A673 (cell line): Measurements from ENCODE around the gene TMEM263. TPM values are rescaled to one million over a fixed set of nuclear protein-coding genes. Genes with fewer than 3 reads are reported as not detected.

Experiments
- BruUV-seq: library from RNA; stranded (reverse); fragments of 400-500 nt; replicated peaks from 2 replicates; lab custom pipeline; 2021; lab: Mats Ljungman, UMichigan
- CTCF ChIA-PET: fragments of 300-600 bp; sonication (Branson Sonifier 250); formaldehyde crosslinking; loops from one replicate; lab custom pipeline; 2022; ENCODE audit warnings: antibody characterized with exemption; lab: Charles Lee
- POLR2A ChIA-PET: fragments of 300-600 bp; sonication (Branson Sonifier 250); formaldehyde crosslinking; loops from one replicate; lab custom pipeline; 2022; ENCODE audit warnings: antibody characterized with exemption; ENCODE audit not compliant: low non-redundant PET; lab: Charles Lee
- DNase-seq: peaks from one replicate; pipeline ENCODE4 v3.0.0-alpha.2; 2015; ENCODE audit warnings: low spot score
- H3K27ac ChIP-seq: fragments of 200-600 bp; sonication (generic); 2 replicates; pipeline ENCODE4 v1.5.1; 2016; ENCODE audit warnings: mixed run types, low read depth, mild to moderate bottlenecking, mixed read lengths, antibody characterized with exemption, low read length; ENCODE audit not compliant: poor library complexity, severe bottlenecking
- H3K27me3 ChIP-seq: fragments of 200-600 bp; sonication (generic); replicated peaks from 2 replicates; pipeline ENCODE4 v1.6.1; 2017; ENCODE audit warnings: mixed run types, low read depth, mild to moderate bottlenecking, mixed read lengths, antibody characterized with exemption, low read length; ENCODE audit not compliant: insufficient read depth, poor library complexity
- H3K36me3 ChIP-seq: fragments of 200-600 bp; sonication (generic); 2 replicates; pipeline ENCODE4 v1.6.1; 2016; ENCODE audit warnings: mixed run types, mild to moderate bottlenecking, mixed read lengths, antibody characterized with exemption, low read length; ENCODE audit not compliant: insufficient read depth, poor library complexity, severe bottlenecking
- H3K4me1 ChIP-seq: fragments of 200-600 bp; sonication (generic); 2 replicates; pipeline ENCODE4 v1.6.1; 2017; ENCODE audit warnings: mixed run types, mild to moderate bottlenecking, mixed read lengths, antibody characterized with exemption, low read length; ENCODE audit not compliant: insufficient read depth, poor library complexity, severe bottlenecking
- H3K4me3 ChIP-seq: fragments of 200-600 bp; sonication (generic); 2 replicates; pipeline ENCODE4 v1.5.1; 2016; ENCODE audit warnings: low read depth, mixed run types, mild to moderate bottlenecking, mixed read lengths, low read length; ENCODE audit not compliant: poor library complexity, severe bottlenecking
- H3K9me3 ChIP-seq: fragments of 200-600 bp; sonication (generic); 2 replicates; pipeline ENCODE4 v1.6.1; 2016; ENCODE audit warnings: mixed run types, low read depth, mild to moderate bottlenecking, mixed read lengths, antibody characterized with exemption, low read length; ENCODE audit not compliant: poor library complexity, severe bottlenecking
- EZH2 ChIP-seq: fragments of 200-600 bp; sonication (generic); IDR thresholded peaks from 2 replicates; pipeline ENCODE4 v1.6.1; 2017; ENCODE audit warnings: borderline replicate concordance, low read depth, mild to moderate bottlenecking, mixed read lengths, antibody characterized with exemption, low read length; ENCODE audit not compliant: poor library complexity, severe bottlenecking
- intact Hi-C: fragments of 100-400 bp; cut with micrococcal nuclease; formaldehyde crosslinking; loops from one replicate; pipeline ENCODE4 v1.10.0; 2022; ENCODE audit not compliant: unreplicated experiment
- total RNA-seq: library from RNA; stranded (reverse); gene quantifications from 2 replicates; pipeline ENCODE4 v1.2.3, GENCODE V29; 2021
- TF ChIP-seq, protein P1 (sequence below): fragments of 300-800, 200-600 bp; sonication (generic); conservative IDR thresholded peaks from 2 replicates; pipeline ENCODE4 v1.5.1; 2017; ENCODE audit warnings: low read depth, mild to moderate bottlenecking, antibody characterized with exemption, low read length, moderate library complexity, mixed read lengths

Gene TMEM263
- total RNA-seq, 1 experiment from 2014 or later = 32.3 TPM

DNA sequence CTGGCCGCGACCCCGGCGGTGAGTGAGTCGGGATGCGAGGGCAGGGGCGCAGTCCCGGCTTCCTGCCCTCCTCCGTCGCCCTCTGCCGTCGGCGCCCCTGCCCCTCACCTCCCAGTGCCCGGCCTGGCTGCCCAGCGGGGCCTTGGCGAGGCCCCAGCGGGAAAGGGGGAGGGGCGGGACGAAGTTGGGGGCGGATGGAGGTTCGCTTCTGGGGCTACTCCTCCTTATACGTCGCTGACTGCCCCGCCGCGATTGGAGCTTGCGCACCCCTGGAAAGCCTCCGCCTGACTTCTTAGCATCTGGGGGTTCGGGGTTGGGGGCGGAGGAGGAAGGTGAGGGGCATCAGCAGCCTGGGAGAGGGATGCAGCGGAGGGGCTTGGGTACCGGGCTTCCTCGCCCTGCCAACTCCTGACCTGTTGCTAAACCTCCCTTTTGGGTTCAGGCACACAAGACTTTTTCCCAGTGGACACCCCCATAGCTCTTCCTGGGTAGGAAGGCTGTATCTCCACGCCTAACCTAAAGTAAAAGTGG lies 406 bp downstream of the TMEM263 start:
- intact Hi-C loops = no loop called here
- H3K36me3 ChIP-seq = no peaks in the 10 kb centered on the region
- peak overlapping the region; percentile 62 for H3K4me3 ChIP-seq
- peak overlapping the region; percentile 92 for H3K27ac ChIP-seq
- H3K27me3 ChIP-seq = no peaks in the 10 kb centered on the region
- ChIA-PET CTCF (interaction anchor here (0.6 kb wide), 1 partner anchor 125 kb away, joined by 5 read pairs; no protein-coding TSS in a partner anchor), POLR2A (interaction anchor here (0.6 to 0.9 kb wide), 2 partner anchors 463 to 1849 kb away, joined by 3 to 5 read pairs; partner anchors contain the start of gene WASHC4)
- no TSS peak for BruUV-seq
- DNase-seq = peak; percentile 58
- peaks cover 6% of the 10 kb centered on the region for H3K4me1 ChIP-seq
- TF ChIP-seq, protein P1, sequence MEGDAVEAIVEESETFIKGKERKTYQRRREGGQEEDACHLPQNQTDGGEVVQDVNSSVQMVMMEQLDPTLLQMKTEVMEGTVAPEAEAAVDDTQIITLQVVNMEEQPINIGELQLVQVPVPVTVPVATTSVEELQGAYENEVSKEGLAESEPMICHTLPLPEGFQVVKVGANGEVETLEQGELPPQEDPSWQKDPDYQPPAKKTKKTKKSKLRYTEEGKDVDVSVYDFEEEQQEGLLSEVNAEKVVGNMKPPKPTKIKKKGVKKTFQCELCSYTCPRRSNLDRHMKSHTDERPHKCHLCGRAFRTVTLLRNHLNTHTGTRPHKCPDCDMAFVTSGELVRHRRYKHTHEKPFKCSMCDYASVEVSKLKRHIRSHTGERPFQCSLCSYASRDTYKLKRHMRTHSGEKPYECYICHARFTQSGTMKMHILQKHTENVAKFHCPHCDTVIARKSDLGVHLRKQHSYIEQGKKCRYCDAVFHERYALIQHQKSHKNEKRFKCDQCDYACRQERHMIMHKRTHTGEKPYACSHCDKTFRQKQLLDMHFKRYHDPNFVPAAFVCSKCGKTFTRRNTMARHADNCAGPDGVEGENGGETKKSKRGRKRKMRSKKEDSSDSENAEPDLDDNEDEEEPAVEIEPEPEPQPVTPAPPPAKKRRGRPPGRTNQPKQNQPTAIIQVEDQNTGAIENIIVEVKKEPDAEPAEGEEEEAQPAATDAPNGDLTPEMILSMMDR = no peak
- TF ChIP-seq EZH2 = no peak
- H3K9me3 ChIP-seq = no peaks in the 10 kb centered on the region

GRCh38 chr12:106957583-106957982 lies 1.9 kb downstream of the TMEM263 start:
- H3K9me3 ChIP-seq = no peaks in the 10 kb centered on the region
- intact Hi-C loops = no loop called here
- peak overlapping the region; percentile 92 for H3K27ac ChIP-seq
- H3K4me1 ChIP-seq = peaks cover 6% of the 10 kb centered on the region
- no TSS peak for BruUV-seq
- ChIA-PET CTCF (no interaction called here), POLR2A (no interaction called here)
- no peaks in the 10 kb centered on the region for H3K27me3 ChIP-seq
- no peak for TF ChIP-seq EZH2
- TF ChIP-seq, protein P1 = no peak
- H3K4me3 ChIP-seq = peak overlapping the region; percentile 62
- peak; percentile 23 for DNase-seq
- no peaks in the 10 kb centered on the region for H3K36me3 ChIP-seq

GRCh38 chr12:106960443-106960842 lies 4.7 kb downstream of the TMEM263 start:
- H3K36me3 ChIP-seq = no peaks in the 10 kb centered on the region
- POLR2A ChIA-PET = no interaction called here

More at GRCh38 chr12:106960443-106960842, 4.7 kb downstream of the TMEM263 start:
- TF ChIP-seq EZH2 = no peak
- TF ChIP-seq, protein P1 = no peak
- no peak for DNase-seq
- no peak overlapping the region for H3K27ac ChIP-seq
- no peak overlapping the region for H3K4me3 ChIP-seq
- no peaks in the 10 kb centered on the region for H3K9me3 ChIP-seq
- BruUV-seq = no TSS peak
- CTCF ChIA-PET = no interaction called here
- H3K27me3 ChIP-seq = no peaks in the 10 kb centered on the region
- intact Hi-C loops = no loop called here
- H3K4me1 ChIP-seq = peaks cover 6% of the 10 kb centered on the region
